ENCODE results near the gene CXCL3.

CXCL3 gene

GRCh38 chr4:74012130-74012529 is 26.4 kb downstream of the CXCL3 start:
- DNase-seq: no peak

- no peak for DNase-seq
Measured at GRCh38 chr4:74009307-74009706, 29.2 kb downstream of the CXCL3 start.

GRCh38 chr4:74006009-74006476 is 32.4 kb downstream of the CXCL3 start:
- DNase-seq: no peak

GRCh38 chr4:74005528-74005927 is 33.0 kb downstream of the CXCL3 start:
- DNase-seq: no peak

GRCh38 chr4:74004668-74005067 is 33.8 kb downstream of the CXCL3 start:
- DNase-seq: no peak

GRCh38 chr4:74000301-74000700 is 38.2 kb downstream of the CXCL3 start:
- no peak for DNase-seq

- no peak for DNase-seq
Measured at GRCh38 chr4:73998040-73999011, 40.2 kb downstream of the CXCL3 start, which contains the start of gene CXCL5. TSS of gene CXCL5 (minus strand) at chr4:73998677. CDS start at chr4:73998581, 96 bp downstream.

- DNase-seq: no peak
Measured at GRCh38 chr4:73992050-73992449, 46.4 kb downstream of the CXCL3 start.

GRCh38 chr4:73991742-73992000 is 46.8 kb downstream of the CXCL3 start:
- DNase-seq: no peak

GRCh38 chr4:73990988-73991741 is 47.3 kb downstream of the CXCL3 start:
- no peak for DNase-seq

- DNase-seq: no peak
Measured at GRCh38 chr4:73989928-73990327, 48.6 kb downstream of the CXCL3 start.

GRCh38 chr4:73989031-73989430 is 49.5 kb downstream of the CXCL3 start:
- DNase-seq: no peak

- no peak for DNase-seq
Measured at GRCh38 chr4:73988061-73988460, 50.4 kb downstream of the CXCL3 start, which contains the start of gene PPBP. TSS of gene PPBP (minus strand) at chr4:73988190. CDS start at chr4:73988103, 87 bp downstream.
